WTC11 (cell line): ENCODE measurements around the gene TJAP1.

Experiments
- ATF3 ChIP-seq: sonication (generic); formaldehyde crosslinking; conservative IDR thresholded peaks from 2 replicates; pipeline ENCODE4 v1.8.1; 2022; ENCODE audit warnings: mild to moderate bottlenecking, missing genetic modification reagents
- E2F5 ChIP-seq: sonication (generic); formaldehyde crosslinking; IDR thresholded peaks from 2 replicates; pipeline ENCODE4 v1.8.1; 2022; ENCODE audit warnings: mild to moderate bottlenecking, moderate library complexity, missing genetic modification reagents
- ETV6 ChIP-seq: sonication (generic); formaldehyde crosslinking; IDR thresholded peaks from 2 replicates; pipeline ENCODE4 v1.8.1; 2022; ENCODE audit warnings: mild to moderate bottlenecking, missing genetic modification reagents
- PREB ChIP-seq: sonication (generic); formaldehyde crosslinking; IDR thresholded peaks from 2 replicates; pipeline ENCODE4 v1.8.1; 2022; ENCODE audit warnings: mild to moderate bottlenecking, missing genetic modification reagents, moderate library complexity, borderline replicate concordance
- ZNF138 ChIP-seq: sonication (generic); formaldehyde crosslinking; conservative IDR thresholded peaks from 2 replicates; pipeline ENCODE4 v1.8.1; 2022; ENCODE audit warnings: mild to moderate bottlenecking, moderate library complexity, missing genetic modification reagents
- TF ChIP-seq, protein P1 (sequence below): fragments of 250-450 bp; sonication (Bioruptor Pico); conservative IDR thresholded peaks from 2 replicates; pipeline ENCODE4 v1.9.0; 2021; ENCODE audit warnings: mild to moderate bottlenecking
- TF ChIP-seq, protein P2 (sequence below): fragments of 200-600 bp; IDR thresholded peaks from 2 replicates; pipeline ENCODE4 v1.8.0; 2022; ENCODE audit warnings: antibody characterized with exemption
- TF ChIP-seq, protein P3 (sequence below): sonication (generic); formaldehyde crosslinking; IDR thresholded peaks from 2 replicates; pipeline ENCODE4 v1.8.0; 2023; ENCODE audit warnings: missing genetic modification reagents

- TF ChIP-seq, protein P1, sequence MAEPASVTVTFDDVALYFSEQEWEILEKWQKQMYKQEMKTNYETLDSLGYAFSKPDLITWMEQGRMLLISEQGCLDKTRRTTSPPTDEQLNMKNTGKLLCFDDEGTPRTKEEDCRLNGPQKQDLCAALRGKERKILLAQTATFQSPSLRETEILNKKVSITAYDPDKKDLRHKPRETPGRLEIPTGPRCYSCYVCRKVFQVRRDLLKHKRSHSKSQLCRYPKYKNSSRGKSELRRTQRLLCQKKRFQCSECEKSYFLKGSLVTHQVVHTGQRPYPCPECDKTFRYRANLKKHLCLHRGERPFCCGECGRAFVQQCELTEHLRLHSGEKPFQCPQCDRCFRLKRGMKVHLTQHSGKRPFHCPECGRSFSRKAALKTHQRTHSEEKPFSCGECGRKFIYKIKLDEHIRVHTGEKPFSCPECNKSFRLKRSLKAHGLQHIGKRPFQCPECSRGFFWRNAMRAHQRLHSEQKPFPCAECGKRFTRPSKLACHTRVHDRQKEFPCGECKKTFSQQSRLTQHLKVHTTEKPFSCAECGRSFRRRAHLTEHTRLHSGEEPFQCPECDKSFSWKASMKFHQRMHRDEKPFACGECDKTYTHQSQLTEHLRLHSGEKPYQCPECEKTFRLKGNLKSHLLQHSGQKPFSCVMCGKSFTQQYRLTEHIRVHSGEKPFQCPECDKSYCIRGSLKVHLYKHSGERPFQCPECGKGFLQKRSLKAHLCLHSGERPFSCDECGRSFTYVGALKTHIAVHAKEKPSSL (CRISPR knock-in tag) = no peak
- TF ChIP-seq, protein P2, sequence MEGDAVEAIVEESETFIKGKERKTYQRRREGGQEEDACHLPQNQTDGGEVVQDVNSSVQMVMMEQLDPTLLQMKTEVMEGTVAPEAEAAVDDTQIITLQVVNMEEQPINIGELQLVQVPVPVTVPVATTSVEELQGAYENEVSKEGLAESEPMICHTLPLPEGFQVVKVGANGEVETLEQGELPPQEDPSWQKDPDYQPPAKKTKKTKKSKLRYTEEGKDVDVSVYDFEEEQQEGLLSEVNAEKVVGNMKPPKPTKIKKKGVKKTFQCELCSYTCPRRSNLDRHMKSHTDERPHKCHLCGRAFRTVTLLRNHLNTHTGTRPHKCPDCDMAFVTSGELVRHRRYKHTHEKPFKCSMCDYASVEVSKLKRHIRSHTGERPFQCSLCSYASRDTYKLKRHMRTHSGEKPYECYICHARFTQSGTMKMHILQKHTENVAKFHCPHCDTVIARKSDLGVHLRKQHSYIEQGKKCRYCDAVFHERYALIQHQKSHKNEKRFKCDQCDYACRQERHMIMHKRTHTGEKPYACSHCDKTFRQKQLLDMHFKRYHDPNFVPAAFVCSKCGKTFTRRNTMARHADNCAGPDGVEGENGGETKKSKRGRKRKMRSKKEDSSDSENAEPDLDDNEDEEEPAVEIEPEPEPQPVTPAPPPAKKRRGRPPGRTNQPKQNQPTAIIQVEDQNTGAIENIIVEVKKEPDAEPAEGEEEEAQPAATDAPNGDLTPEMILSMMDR = no peak
- TF ChIP-seq ZNF138 (CRISPR knock-in tag) (no peak), PREB (CRISPR knock-in tag) (no peak), ETV6 (CRISPR knock-in tag) (no peak), E2F5 (no peak), ATF3 (CRISPR knock-in tag) (no peak)
- TF ChIP-seq, protein P3, sequence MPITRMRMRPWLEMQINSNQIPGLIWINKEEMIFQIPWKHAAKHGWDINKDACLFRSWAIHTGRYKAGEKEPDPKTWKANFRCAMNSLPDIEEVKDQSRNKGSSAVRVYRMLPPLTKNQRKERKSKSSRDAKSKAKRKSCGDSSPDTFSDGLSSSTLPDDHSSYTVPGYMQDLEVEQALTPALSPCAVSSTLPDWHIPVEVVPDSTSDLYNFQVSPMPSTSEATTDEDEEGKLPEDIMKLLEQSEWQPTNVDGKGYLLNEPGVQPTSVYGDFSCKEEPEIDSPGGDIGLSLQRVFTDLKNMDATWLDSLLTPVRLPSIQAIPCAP (CRISPR knock-in tag) = no peak
These were observed 17.3 kb upstream of the TJAP1 start for GRCh38 chr6:43460032-43460431.
